HG03342 (cell line): Measurements from ENCODE around the gene CLCF1.
A peak's percentile ranks its signal among the peaks of the same experiment; 100 is the strongest.

Experiments used
- ATAC-seq: cut with Tn5 transposase; IDR thresholded peaks from one replicate; pipeline ENCODE4 v1.9.1; 2021; ENCODE audit warnings: mild to moderate bottlenecking, moderate library complexity; ENCODE audit not compliant: unreplicated experiment

The CLCF1 gene

GRCh38 chr11:67396587-67397389, 23.4 kb upstream of the CLCF1 start:
- no peak for ATAC-seq

- no peak for ATAC-seq
Measured at GRCh38 chr11:67396259-67396581, 22.8 kb upstream of the CLCF1 start.

- ATAC-seq: no peak
Measured at GRCh38 chr11:67395555-67396258, 22.3 kb upstream of the CLCF1 start.

- no peak for ATAC-seq
Measured at GRCh38 chr11:67393990-67394389, 20.6 kb upstream of the CLCF1 start.

GRCh38 chr11:67393437-67393836, 20.0 kb upstream of the CLCF1 start:
- ATAC-seq: no peak

- ATAC-seq: no peak
Measured at GRCh38 chr11:67392183-67392715, 18.9 kb upstream of the CLCF1 start.

GRCh38 chr11:67391304-67392182, 18.1 kb upstream of the CLCF1 start, which contains the start of gene RAD9A:
Gene RAD9A (plus strand): TSS chr11:67391986. CDS start chr11:67392045, 59 bp downstream.
- ATAC-seq: peak; percentile 69

- no peak for ATAC-seq
Measured at GRCh38 chr11:67390947-67391303, 17.5 kb upstream of the CLCF1 start.

- ATAC-seq: no peak
Measured at GRCh38 chr11:67389477-67389876, 16.1 kb upstream of the CLCF1 start.

GRCh38 chr11:67387518-67387917, 14.1 kb upstream of the CLCF1 start:
- ATAC-seq: no peak

GRCh38 chr11:67387069-67387468, 13.7 kb upstream of the CLCF1 start:
- no peak for ATAC-seq

- ATAC-seq: no peak
Measured at GRCh38 chr11:67384851-67385366, 11.5 kb upstream of the CLCF1 start.

GRCh38 chr11:67382276-67383136, 9.1 kb upstream of the CLCF1 start:
- ATAC-seq: no peak

GRCh38 chr11:67381244-67381972, 8.0 kb upstream of the CLCF1 start:
- no peak for ATAC-seq

- no peak for ATAC-seq
Measured at GRCh38 chr11:67379061-67380058, 6.0 kb upstream of the CLCF1 start.

GRCh38 chr11:67378544-67378943, 5.1 kb upstream of the CLCF1 start:
- ATAC-seq: no peak

- ATAC-seq: no peak
Measured at GRCh38 chr11:67376873-67377808, 3.7 kb upstream of the CLCF1 start.
